Ammon's horn (tissue), 1 donor: ENCODE measurements around the gene TMED5.

Experiments
- DNase-seq: peaks from one replicate; pipeline ENCODE4 v3.0.0-alpha.2; 2016; ENCODE audit warnings: low spot score

The TMED5 gene

DNA sequence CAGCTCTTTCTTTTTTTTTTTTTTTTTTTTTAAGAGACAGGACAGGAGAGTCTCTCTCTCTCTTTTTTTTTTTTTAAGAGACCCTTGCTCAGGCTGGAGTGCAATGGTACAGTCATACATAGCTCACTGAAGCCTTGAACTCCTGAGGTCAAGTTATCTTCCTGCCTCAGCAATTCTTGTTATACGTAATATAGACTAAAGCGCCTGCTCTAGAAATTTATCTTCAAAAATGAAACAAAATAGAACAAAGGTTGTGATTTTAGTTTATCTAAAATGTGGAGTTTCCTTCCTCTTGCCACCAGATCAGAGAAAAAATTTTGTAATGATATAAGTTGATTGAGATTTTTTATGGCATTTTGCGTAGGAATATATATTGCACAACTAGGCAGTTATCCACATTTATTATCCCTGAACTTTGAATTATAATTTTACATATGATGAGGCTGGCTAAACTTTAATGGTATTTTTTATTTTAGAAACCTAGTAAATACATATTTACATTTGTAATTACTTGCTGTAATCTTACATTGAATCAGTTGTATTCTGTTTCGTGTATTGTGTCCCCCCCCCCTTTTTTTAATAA lies 56.9 kb downstream of the TMED5 start:
- no peak for DNase-seq

DNA sequence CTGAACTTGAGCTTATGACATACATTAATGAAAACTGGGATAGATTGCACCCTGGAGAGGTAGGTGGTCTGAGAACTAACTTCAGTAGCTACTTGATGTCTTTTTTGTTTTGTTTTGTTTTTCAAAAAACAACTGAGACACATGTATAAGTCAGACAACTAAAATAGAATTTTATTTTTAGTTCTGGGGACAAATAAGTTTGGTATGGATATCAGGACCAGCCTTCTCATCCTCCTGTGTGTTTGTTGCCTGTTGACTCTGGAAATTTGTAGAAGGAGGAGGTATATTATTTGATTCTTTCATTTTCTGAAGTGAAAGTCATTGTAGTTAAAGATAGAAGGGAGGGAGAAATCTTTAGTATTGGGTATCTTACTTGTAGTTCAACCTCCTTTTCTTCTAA lies 59.6 kb downstream of the TMED5 start:
- DNase-seq = no peak

DNA sequence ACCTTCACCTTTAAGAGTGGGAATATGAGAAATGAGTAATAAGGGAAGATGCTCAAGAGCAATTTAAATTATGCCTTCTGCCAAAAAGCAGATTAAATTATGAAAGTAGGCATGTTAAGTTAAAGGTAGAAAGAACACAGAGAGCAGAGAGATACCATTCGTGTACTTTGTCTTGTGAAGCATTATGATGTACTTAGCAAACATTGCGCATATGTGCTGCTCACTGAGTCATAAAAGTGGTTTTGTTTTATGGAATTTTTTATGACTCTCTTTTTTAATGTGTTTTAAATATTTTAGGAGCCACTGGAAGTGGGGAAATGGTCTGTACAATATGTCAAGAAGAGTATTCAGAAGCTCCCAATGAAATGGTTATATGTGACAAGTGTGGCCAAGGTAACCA lies 65.8 kb downstream of the TMED5 start:
- DNase-seq = no peak

DNA sequence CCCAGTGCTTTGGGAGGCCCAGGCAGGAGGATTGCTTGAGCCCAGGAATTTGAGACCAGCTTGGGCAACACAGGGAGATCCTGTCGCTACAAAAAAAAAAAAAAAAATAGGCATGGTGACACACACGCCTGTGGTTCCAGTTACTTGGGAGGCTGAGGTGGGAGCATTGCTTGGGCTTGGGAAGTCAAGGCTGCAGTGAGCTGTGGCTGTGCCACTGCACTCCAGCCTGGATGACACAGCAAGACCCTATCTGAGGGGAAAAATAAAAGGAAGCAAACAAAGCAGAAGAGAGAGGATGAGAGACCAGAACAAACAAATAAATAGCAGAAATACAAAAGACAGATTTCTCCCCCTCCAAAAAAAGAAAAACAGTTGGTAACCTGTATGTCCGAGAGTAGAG lies 67.1 kb downstream of the TMED5 start:
- DNase-seq = no peak

DNA sequence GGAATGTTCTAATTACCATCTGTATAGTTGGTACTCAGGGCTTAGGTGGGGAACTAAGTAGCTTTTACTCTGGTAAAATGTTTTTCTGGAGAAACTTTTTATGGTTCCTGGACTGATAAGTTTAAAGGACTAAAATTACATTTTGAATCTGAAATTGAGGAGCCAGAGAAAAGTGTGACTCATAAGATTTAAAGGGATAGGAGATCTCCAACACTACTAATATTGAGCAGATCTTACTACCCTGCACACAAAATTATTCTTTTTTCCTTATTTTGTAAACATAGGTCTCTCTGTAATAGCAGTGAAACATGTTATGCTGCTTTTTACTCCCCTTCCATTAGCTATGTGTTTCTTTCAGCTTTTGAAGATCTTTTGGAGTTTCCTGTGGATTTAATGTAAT lies 68.7 kb downstream of the TMED5 start:
- DNase-seq = no peak

DNA sequence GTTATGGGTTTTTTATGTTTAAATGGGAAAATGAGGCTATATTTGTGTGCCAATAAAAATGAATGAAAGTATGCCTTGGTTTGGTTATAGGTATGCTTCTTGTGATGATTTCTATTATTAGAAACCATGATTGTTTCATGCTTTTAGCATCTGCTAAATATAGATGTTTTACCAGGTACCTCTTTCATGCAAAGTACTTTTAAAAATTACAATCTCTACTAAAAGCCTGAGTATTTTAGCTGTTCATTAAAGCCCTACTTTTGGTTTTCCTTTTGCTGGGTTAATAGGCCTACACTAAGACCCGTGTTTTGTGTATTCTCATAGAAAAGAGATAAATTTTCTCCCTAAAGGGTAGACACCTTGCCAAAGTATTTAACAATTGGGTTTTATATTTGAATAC lies 69.1 kb downstream of the TMED5 start:
- DNase-seq = no peak

DNA sequence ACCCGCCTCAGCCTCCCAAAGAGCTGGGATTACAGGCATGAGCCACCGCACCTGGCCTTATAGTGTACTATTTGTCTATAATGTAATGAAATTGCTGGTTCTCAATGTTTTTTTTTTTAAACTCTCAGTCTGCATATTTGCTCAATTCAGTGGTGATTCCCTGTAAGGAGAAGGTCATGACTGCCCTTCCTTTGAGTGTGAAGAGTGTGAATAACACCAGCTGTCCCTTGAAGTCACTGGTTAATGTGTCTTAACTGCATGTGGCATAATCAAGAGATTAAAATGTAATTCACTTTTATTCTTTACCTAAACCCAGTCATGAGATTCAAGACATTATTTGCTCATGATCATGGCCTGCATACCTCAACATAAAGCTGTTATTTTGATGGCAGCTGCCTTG lies 70.6 kb downstream of the TMED5 start:
- DNase-seq = no peak

DNA sequence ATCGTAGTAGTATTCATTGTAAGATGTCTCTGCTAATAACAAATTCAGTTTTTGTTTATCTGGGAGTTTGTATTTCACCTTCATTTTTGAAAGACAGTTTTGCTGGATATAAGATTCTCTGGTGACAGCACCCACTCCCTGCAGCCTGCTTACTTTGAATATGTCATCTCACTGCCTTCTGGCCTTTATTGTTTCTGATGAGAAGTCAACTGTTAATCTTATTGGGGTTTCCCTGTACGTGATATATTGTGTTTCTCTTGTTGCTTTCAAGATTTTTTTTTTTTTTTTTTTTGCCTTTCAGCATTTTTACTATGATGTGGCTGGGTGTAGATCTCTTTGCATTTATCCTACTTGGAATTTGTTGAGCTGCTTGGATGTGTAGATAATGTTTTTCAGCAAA lies 71.9 kb downstream of the TMED5 start:
- DNase-seq = no peak

DNA sequence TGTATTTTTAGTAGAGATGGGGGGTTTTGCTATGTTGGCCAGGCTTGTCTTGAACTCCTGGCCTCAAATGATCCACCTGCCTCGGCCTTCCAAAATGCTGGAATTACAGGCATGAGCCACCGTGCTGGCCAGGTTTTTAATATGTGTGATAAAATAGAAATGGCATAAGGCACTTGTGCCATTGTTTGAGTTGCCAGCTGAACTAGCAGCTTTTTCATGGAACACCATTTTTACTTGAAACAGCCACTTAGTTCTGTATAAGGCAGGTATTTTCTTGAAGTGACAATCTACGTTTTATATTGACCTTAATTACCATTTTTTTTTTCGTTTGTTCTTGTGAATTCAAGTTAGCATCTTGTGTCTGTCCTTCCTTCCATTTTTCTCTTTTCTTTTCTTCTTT lies 72.8 kb downstream of the TMED5 start:
- DNase-seq = no peak

DNA sequence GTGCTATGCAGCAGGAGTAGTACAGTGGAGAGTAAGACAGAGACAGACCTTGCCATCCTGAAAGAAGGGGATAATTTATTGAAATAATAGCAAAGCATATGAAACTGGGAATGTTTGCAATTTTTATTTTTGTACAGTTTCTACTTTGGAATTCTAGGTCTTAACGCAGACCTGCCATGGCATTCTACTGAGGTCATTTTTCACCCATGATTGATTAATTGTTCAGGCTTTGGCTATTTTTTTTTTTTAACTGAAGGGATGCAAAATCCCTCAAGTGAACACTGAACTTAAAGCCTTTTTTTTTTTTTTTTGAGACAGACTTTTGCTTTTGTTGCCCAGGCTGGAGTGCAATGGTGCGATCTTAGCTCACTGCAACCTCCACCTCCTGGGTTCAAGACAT lies 74.0 kb downstream of the TMED5 start:
- DNase-seq = no peak

DNA sequence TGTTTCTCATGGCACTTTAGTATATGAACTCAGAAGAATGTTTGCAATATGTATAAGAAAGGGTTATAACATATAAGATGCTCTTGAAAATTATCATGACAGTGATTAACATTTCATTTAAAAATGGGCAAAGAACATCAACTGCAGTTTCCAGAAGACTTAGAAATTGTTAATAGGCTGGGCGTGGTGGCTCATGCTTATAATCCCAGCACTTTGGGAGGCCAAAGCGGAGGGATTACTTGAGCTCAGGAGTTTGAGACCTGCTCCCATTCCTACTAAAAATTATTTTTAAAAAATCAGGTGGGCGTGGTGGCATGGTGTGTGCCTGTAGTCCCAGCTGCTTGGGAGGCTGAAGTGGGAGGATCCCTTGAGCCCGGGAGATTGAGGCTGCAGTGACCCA lies 78.1 kb downstream of the TMED5 start:
- no peak for DNase-seq
